ENCODE results near the gene SAMHD1.

Gene SAMHD1

GRCh38 chr20:36886859-36887751, 64.4 kb downstream of the SAMHD1 start:
- peak overlapping the region; percentile 43 for H3K4me3 ChIP-seq (ENCODE audit: low read depth, low read length)
- no peak for DNase-seq (ENCODE audit: low read depth, low spot score)
- TF ChIP-seq CTCF (IDR thresholded peaks at IDR 0.05; ENCODE audit: insufficient read depth, low read length, missing control alignments), result peak; percentile 94
- CTCF ChIA-PET, result interaction anchor here (0.6 to 4.0 kb wide), 48 partner anchors 8 to 447 kb away, joined by 3 to 40 read pairs (median 4); partner anchors contain the start of genes DSN1, RAB5IF and TLDC2
- POLR2A ChIA-PET, result interaction anchor here (0.7 kb wide), 1 partner anchor 313 kb away, joined by 3 read pairs; no protein-coding TSS in a partner anchor

- ChIA-PET POLR2A (no interaction called here), CTCF (interaction anchor here (1.2 to 2.8 kb wide), 5 partner anchors 13 to 276 kb away, joined by 4 to 24 read pairs (median 5); a partner anchor contains a TSS)
- no peak for TF ChIP-seq CTCF (IDR thresholded peaks at IDR 0.05; ENCODE audit: insufficient read depth, low read length, missing control alignments)
- DNase-seq (ENCODE audit: low read depth, low spot score), result no peak
- H3K4me3 ChIP-seq (ENCODE audit: low read depth, low read length), result no peak overlapping the region
Observed at GRCh38 chr20:36885356-36885755, 66.2 kb downstream of the SAMHD1 start.

GRCh38 chr20:36883977-36884535, 67.5 kb downstream of the SAMHD1 start:
- H3K4me3 ChIP-seq (ENCODE audit: low read depth, low read length), result no peak overlapping the region
- no peak for TF ChIP-seq CTCF (IDR thresholded peaks at IDR 0.05; ENCODE audit: insufficient read depth, low read length, missing control alignments)
- POLR2A ChIA-PET, result interaction anchor here (0.6 kb wide), 1 partner anchor 14 kb away, joined by 3 read pairs; no protein-coding TSS in a partner anchor
- CTCF ChIA-PET, result interaction anchor here (0.9 to 3.2 kb wide), 11 partner anchors 9 to 273 kb away, joined by 3 to 12 read pairs (median 4); partner anchors contain the start of gene DSN1
- DNase-seq (ENCODE audit: low read depth, low spot score), result no peak

GRCh38 chr20:36881888-36882287, 69.6 kb downstream of the SAMHD1 start:
- CTCF ChIA-PET, result interaction anchor here (0.6 to 3.2 kb wide), 10 partner anchors 8 to 269 kb away, joined by 3 to 12 read pairs (median 4); partner anchors contain the start of gene DSN1

GRCh38 chr20:36881331-36881730, 70.2 kb downstream of the SAMHD1 start:
- no peak overlapping the region for H3K4me3 ChIP-seq (ENCODE audit: low read depth, low read length)
- CTCF ChIA-PET, result interaction anchor here (1.3 to 3.2 kb wide), 4 partner anchors 18 to 126 kb away, joined by 3 to 11 read pairs (median 6); partner anchors contain the start of gene DSN1
- POLR2A ChIA-PET, result no interaction called here

More at GRCh38 chr20:36881888-36882287, 69.6 kb downstream of the SAMHD1 start:
- POLR2A ChIA-PET, result no interaction called here
- no peak for DNase-seq (ENCODE audit: low read depth, low spot score)
- H3K4me3 ChIP-seq (ENCODE audit: low read depth, low read length), result no peak overlapping the region
- no peak for TF ChIP-seq CTCF (IDR thresholded peaks at IDR 0.05; ENCODE audit: insufficient read depth, low read length, missing control alignments)

More at GRCh38 chr20:36881331-36881730, 70.2 kb downstream of the SAMHD1 start:
- no peak for DNase-seq (ENCODE audit: low read depth, low spot score)
- TF ChIP-seq CTCF (IDR thresholded peaks at IDR 0.05; ENCODE audit: insufficient read depth, low read length, missing control alignments), result no peak
